NB4 (cell line): ENCODE results near the gene GADD45G.
A peak's percentile ranks its signal among the peaks of the same experiment; 100 is the strongest.

Source experiments
- DNase-seq: peaks from one replicate; pipeline ENCODE4 v3.0.0; 2010; ENCODE audit warnings: low read depth
- H3K4me3 ChIP-seq: one replicate; pipeline ENCODE4 v1.5.1; 2011; ENCODE audit warnings: mild to moderate bottlenecking, low read depth, low read length, moderate library complexity
- CTCF ChIP-seq: IDR thresholded peaks from one replicate; pipeline ENCODE4 v1.5.1; 2012; ENCODE audit warnings: low read depth, low read length
- MAX ChIP-seq: IDR thresholded peaks from 2 replicates; pipeline ENCODE4 v1.6.1; 2011; ENCODE audit warnings: low read depth, low read length
- MYC ChIP-seq: IDR thresholded peaks from 2 replicates; pipeline ENCODE4 v1.6.1; 2011; ENCODE audit warnings: low read depth, low read length
- POLR2A ChIP-seq: IDR thresholded peaks from 2 replicates; pipeline ENCODE4 v1.6.1; 2011; ENCODE audit warnings: mild to moderate bottlenecking; ENCODE audit not compliant: insufficient read length; ENCODE audit errors: extremely low read depth

Gene GADD45G

GRCh38 chr9:89562186-89562814 is 42.5 kb upstream of the GADD45G start:
- TF ChIP-seq MAX: no peak
- no peak for TF ChIP-seq CTCF
- no peak for TF ChIP-seq MYC
- TF ChIP-seq POLR2A: no peak
- no peak for DNase-seq
- H3K4me3 ChIP-seq: no peak overlapping the region

- no peak for DNase-seq
- TF ChIP-seq MAX: no peak
- no peak for TF ChIP-seq POLR2A
- TF ChIP-seq MYC: no peak
- TF ChIP-seq CTCF: no peak
- no peak overlapping the region for H3K4me3 ChIP-seq
Observed at GRCh38 chr9:89563571-89564345, 41.1 kb upstream of the GADD45G start.

GRCh38 chr9:89564346-89564878 is 40.4 kb upstream of the GADD45G start:
- DNase-seq: peak; percentile 70
- TF ChIP-seq MYC (no peak), CTCF (peak; percentile 31), MAX (peak; percentile 25; the same call in 1 of the 2 replicates)

GRCh38 chr9:89567649-89568048 is 37.2 kb upstream of the GADD45G start:
- no peak overlapping the region for H3K4me3 ChIP-seq
- TF ChIP-seq POLR2A: no peak
- TF ChIP-seq MYC: no peak
- no peak for TF ChIP-seq CTCF
- no peak for TF ChIP-seq MAX
- DNase-seq: no peak

More at GRCh38 chr9:89564346-89564878, 40.4 kb upstream of the GADD45G start:
- H3K4me3 ChIP-seq: no peak overlapping the region

GRCh38 chr9:89574309-89574708 is 30.5 kb upstream of the GADD45G start:
- H3K4me3 ChIP-seq: no peak overlapping the region
- no peak for TF ChIP-seq POLR2A
- TF ChIP-seq MYC: no peak
- TF ChIP-seq CTCF: no peak
- no peak for TF ChIP-seq MAX

More at GRCh38 chr9:89574309-89574708, 30.5 kb upstream of the GADD45G start:
- DNase-seq: no peak
